GM21576 (cell line): ENCODE measurements around the gene CCDC85B.
A peak's percentile ranks its signal among the peaks of the same experiment; 100 is the strongest.

Experiments used
- ATAC-seq: cut with Tn5 transposase; IDR thresholded peaks from one replicate; pipeline ENCODE4 v1.9.1; 2021; ENCODE audit warnings: mild to moderate bottlenecking, moderate library complexity; ENCODE audit not compliant: unreplicated experiment

The CCDC85B gene

GRCh38 chr11:65903715-65904114 is 13.2 kb downstream of the CCDC85B start:
- ATAC-seq: no peak

GRCh38 chr11:65906602-65907001 is 16.1 kb downstream of the CCDC85B start:
- no peak for ATAC-seq

DNA sequence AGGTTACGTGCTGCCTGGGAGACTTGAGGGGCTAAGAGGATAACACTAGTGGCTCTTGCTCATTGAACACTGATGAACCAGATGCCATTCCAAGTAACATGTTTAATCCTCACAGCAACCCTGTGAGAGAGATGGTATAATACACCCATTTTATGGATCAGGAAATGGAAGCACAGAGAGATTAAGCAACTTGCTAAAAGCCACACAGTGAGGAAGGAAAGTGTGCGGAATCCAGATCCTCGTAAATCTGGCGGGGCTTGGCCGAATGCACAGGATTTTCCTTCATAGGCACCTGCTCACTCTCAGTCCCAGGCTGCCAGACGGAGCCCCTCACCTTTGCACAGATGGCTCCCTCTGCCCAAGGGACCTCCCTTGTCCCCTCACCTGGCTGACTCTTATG is 17.4 kb downstream of the CCDC85B start:
- ATAC-seq: no peak

- ATAC-seq: no peak
These were observed 21.5 kb downstream of the CCDC85B start for GRCh38 chr11:65911682-65912568.

- ATAC-seq: no peak
These were observed 22.4 kb downstream of the CCDC85B start for GRCh38 chr11:65912845-65913244.

DNA sequence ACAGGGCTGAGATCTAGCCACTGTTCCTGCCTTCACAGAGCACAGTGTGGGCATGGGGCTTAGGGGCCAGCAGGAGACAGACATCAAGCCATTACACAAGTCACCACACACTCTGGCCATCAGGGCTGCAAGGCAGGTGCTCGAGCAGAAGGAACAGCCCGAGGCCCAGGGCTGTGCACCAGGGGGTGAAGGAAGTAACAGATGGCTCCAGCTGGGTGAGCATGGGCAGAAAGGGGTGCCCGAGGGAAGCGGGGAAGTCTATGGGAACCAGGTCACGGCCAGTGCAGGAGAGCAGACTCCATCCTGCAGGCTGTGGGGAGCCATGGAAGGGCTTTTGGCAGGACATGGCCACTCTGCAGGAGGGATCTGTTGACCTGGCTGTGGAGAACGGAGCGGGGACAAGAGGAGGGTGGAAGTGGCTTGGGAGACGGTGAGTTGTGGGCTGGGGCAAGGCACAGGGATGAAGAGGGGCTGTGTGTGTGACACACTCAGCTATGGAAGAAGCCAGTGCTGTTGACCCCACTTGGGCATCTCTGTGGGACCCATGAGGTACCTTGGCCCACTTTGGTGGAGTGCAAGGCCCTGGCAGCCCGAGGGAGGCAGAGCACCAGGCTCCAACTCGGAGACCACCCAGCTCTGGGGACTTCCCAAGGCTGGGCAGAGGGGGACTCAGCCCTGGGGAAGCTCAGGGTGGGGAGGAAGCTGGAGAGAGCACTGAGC is 24.8 kb downstream of the CCDC85B start:
- no peak for ATAC-seq

GRCh38 chr11:65915821-65916251 is 25.4 kb downstream of the CCDC85B start:
- no peak for ATAC-seq

GRCh38 chr11:65916391-65916790 is 25.9 kb downstream of the CCDC85B start:
- no peak for ATAC-seq

DNA sequence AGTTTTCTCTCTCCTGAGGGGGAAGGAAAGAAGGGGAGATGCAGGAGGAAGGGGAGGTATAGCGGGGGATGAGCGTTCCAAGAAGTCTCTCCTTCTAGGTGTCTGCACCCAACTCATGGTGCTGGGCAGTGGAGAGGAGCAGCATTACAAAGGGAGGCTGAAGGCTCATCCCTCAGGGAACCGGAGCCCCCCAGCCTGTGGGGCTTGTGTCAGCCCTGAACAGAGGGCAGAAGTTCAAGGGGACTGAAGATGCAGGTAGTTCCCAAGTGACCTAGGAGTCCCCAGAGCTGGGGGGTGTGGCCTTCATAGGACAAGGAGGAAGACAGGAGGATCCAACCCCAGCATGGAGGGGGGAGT is 26.6 kb downstream of the CCDC85B start:
- no peak for ATAC-seq

GRCh38 chr11:65917434-65918210 is 27.1 kb downstream of the CCDC85B start:
- no peak for ATAC-seq

DNA sequence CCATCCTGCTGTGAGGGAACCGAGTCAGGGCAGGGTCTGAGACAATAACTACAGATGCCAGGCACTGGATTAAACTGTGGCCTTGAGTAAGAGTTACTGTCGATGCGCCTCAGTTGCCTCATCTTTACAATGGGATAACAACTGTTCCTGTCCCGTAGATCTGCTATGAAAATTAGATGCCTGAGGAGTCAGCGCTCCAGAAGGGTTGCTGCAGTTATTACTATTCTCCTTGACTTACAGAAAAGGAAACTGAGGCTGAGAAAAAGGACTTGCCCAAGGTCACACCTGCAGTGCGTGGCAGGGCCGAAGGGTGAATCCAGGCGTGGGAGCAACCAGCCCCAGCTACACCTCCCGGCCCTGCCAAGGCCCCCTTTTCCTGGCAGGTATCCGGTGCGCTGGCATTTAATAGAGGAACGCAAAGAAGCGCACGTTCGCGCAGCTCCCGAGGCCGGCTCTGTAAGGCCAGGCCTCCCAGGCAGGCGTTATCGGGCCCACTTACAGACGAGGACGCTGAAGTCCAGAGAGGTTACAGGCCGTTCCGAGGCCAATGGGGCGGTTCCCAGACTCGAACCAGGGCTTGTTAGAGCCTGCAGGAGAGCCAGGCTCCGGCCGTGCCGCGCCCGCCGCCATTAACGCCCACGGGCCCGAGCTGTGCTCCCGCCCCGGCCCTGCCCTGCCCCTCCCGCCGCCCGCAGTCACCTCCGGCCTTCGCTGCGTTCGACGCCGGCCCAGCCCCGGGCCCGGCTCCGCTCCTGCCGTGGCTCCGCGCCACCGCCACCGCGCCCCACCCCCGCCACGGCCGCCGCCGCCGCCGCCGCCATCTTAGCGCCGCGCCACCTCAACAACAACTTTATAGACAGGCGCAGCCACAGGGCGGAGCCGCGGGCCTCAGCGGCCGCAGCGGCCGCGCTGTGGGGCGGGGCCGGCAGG is 28.0 kb downstream of the CCDC85B start, which contains the start of gene C11orf68:
TSS of gene C11orf68 (minus strand) at position 852 of the 930 bp plus-strand sequence. CDS start at position 821, 31 bp downstream.
- ATAC-seq: peak; percentile 42

- peak; percentile 78 for ATAC-seq
These were observed 28.7 kb downstream of the CCDC85B start, which contains the start of gene DRAP1 for GRCh38 chr11:65919141-65919572. Gene DRAP1, plus strand, starts transcription at chr11:65919426. Its CDS starts 76 bp downstream, at chr11:65919502.

- ATAC-seq: peak; percentile 20
These were observed 29.3 kb downstream of the CCDC85B start for GRCh38 chr11:65919573-65920371.

GRCh38 chr11:65920372-65920802 is 29.9 kb downstream of the CCDC85B start:
- no peak for ATAC-seq

DNA sequence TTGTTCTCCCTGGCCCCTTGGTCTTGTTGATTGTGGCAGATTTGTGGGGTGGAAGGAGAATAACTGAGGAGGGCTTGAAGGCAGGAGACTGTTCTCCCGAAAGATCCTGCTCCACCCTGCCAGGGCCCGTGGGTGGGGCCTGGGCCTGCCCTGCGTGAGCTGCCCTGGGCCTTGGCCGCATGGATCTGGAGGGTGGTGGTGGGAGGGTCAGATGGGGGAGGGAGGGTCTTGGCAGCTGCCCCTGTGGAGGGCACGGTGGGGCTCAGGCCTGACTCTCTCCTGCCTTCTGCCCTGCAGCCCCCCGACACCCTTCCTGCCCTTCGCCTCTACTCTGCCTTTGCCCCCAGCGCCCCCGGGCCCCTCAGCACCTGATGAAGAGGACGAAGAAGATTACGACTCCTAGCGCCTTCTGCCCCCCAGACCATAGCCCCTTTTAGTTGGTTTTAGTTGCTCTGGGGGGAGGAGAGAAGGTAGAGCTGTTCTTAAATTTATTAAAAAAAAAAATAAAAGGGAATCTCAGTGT is 30.6 kb downstream of the CCDC85B start:
- no peak for ATAC-seq

DNA sequence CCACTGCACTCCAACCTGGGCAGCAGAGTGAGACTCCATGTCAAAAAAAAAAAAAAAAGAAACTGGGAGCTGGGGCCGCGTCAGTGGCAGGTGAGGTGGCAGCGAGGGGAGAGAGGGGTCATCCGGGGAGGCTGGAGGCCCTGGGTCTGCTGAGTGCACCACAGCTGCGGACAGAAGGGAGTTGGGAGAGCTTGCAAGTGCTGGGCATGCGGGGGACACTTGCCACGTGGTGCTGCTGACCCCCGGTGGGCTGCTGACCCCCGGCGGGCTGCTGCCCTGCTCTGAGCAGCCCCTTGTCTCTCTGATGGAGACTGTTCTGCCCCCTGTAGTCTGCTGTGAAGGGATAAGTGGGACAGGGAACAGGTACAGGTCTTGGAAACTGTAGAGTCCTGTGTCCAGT is 31.4 kb downstream of the CCDC85B start:
- no peak for ATAC-seq

GRCh38 chr11:65922565-65922964 is 32.1 kb downstream of the CCDC85B start:
- ATAC-seq: no peak

GRCh38 chr11:65925397-65925796 is 34.9 kb downstream of the CCDC85B start:
- ATAC-seq: no peak

DNA sequence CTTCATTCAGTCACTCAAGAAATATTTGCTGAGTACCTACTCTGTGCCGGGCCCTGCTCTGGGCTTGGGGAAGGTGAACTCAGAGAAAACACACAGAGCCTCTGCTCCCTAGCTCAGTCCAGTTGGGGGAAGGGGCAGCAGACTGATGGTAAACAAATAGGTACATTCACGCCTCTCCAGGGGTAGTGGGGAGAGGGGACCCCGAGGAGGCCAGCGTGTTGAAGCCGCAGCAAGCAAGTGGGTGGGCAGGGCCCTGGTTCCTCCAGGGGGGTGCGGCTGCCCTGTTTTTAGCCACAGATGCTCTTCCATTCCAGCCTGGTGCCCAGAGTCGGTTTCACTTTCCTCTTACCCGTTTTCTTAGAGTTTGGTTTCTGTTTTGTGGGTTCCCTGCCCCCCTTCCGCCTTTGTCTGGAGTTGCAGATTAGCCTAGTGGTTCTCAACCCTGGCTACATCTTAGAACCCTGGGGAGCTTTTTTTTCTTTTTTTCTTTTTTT is 37.5 kb downstream of the CCDC85B start:
- ATAC-seq: no peak
